ENCODE data around the gene CCDC38.
"Not testable (repeated sequence)": the region's sequence is repeated elsewhere in the genome, so short reads cannot be mapped to it uniquely, and the experiment has no call there.

CCDC38 gene

GRCh38 chr12:95942524-95943329, at the start of gene CCDC38:
Gene CCDC38 (minus strand): TSS chr12:95942614. CDS start chr12:95936509, 6,105 bp downstream.
- DNase-seq, result peak; percentile 47

GRCh38 chr12:95990136-95990535, 47.7 kb upstream of the CCDC38 start:
- no peak for DNase-seq

GRCh38 chr12:95989504-95990123, 47.2 kb upstream of the CCDC38 start:
- DNase-seq, result no peak

- DNase-seq, result no peak
Observed at GRCh38 chr12:95988506-95989275, 46.3 kb upstream of the CCDC38 start.

GRCh38 chr12:95986635-95987570, 44.5 kb upstream of the CCDC38 start:
- no peak for DNase-seq

- DNase-seq, result no peak
Observed at GRCh38 chr12:95984682-95985081, 42.3 kb upstream of the CCDC38 start.

GRCh38 chr12:95982602-95983001, 40.2 kb upstream of the CCDC38 start:
- DNase-seq, result no peak

GRCh38 chr12:95980437-95980836, 38.0 kb upstream of the CCDC38 start:
- no peak for DNase-seq

GRCh38 chr12:95978774-95979173, 36.4 kb upstream of the CCDC38 start:
- no peak for DNase-seq

- no peak for DNase-seq
Observed at GRCh38 chr12:95978351-95978750, 35.9 kb upstream of the CCDC38 start.

- peak; percentile 12 for DNase-seq
Observed at GRCh38 chr12:95977764-95978305, 35.4 kb upstream of the CCDC38 start.

GRCh38 chr12:95976416-95976832, 34.0 kb upstream of the CCDC38 start:
- no peak for DNase-seq

- DNase-seq, result no peak
Observed at GRCh38 chr12:95975491-95975890, 33.1 kb upstream of the CCDC38 start.

- DNase-seq, result no peak
Observed at GRCh38 chr12:95974358-95974757, 31.9 kb upstream of the CCDC38 start.

- DNase-seq, result no peak
Observed at GRCh38 chr12:95972832-95973456, 30.5 kb upstream of the CCDC38 start.

GRCh38 chr12:95970905-95971304, 28.5 kb upstream of the CCDC38 start:
- DNase-seq, result no peak

- not testable (repeated sequence) for DNase-seq
Observed at GRCh38 chr12:95969116-95969515, 26.7 kb upstream of the CCDC38 start.

- no peak for DNase-seq
Observed at GRCh38 chr12:95967301-95967700, 24.9 kb upstream of the CCDC38 start.

- DNase-seq, result no peak
Observed at GRCh38 chr12:95966287-95966870, 24.0 kb upstream of the CCDC38 start.

- no peak for DNase-seq
Observed at GRCh38 chr12:95963096-95963495, 20.7 kb upstream of the CCDC38 start.

GRCh38 chr12:95962222-95962621, 19.8 kb upstream of the CCDC38 start:
- DNase-seq, result peak; percentile 23
